H9 (cell line): Measurements from ENCODE around the gene MALRD1. TPM values are rescaled to one million over a fixed set of nuclear protein-coding genes. Genes with fewer than 3 reads are reported as not detected.

Experiments
- DNase-seq: peaks from one replicate; pipeline ENCODE4 v3.0.0-alpha.2; 2017
- H2AFZ ChIP-seq: one replicate; pipeline ENCODE4 v1.6.1; 2013; ENCODE audit warnings: mild to moderate bottlenecking, low read length, control low read depth, moderate library complexity
- H2AK5ac ChIP-seq: 2 replicates; pipeline ENCODE4 v1.6.1; 2013; ENCODE audit warnings: low read length, control low read depth, mixed read lengths; ENCODE audit not compliant: insufficient read length
- H2BK120ac ChIP-seq: one replicate; pipeline ENCODE4 v1.6.1; 2013; ENCODE audit warnings: low read depth, mild to moderate bottlenecking, low read length, control low read depth, inconsistent platforms; ENCODE audit not compliant: poor library complexity, severe bottlenecking
- H2BK12ac ChIP-seq: 2 replicates; pipeline ENCODE4 v1.6.1; 2013; ENCODE audit warnings: low read length, control low read depth, mixed read lengths, low read depth; ENCODE audit not compliant: insufficient read length
- H2BK15ac ChIP-seq: 2 replicates; pipeline ENCODE4 v1.6.1; 2013; ENCODE audit warnings: low read depth, low read length, control low read depth
- H2BK20ac ChIP-seq: one replicate; pipeline ENCODE4 v1.6.1; 2013; ENCODE audit warnings: low read depth, mild to moderate bottlenecking, low read length, control low read depth, inconsistent platforms; ENCODE audit not compliant: poor library complexity, severe bottlenecking
- H2BK5ac ChIP-seq: 2 replicates; pipeline ENCODE4 v1.6.1; 2013; ENCODE audit warnings: low read length, control low read depth, mixed read lengths; ENCODE audit not compliant: insufficient read length
- H3K14ac ChIP-seq: 2 replicates; pipeline ENCODE4 v1.6.1; 2013; ENCODE audit warnings: low read length, control low read depth; ENCODE audit not compliant: insufficient read depth
- H3K18ac ChIP-seq: 2 replicates; pipeline ENCODE4 v1.6.1; 2013; ENCODE audit warnings: low read depth, mild to moderate bottlenecking, mixed read lengths, low read length, control low read depth; ENCODE audit not compliant: insufficient read length
- H3K23ac ChIP-seq: 2 replicates; pipeline ENCODE4 v1.6.1; 2013; ENCODE audit warnings: low read length, control low read depth, mixed read lengths, low read depth; ENCODE audit not compliant: insufficient read length
- H3K23me2 ChIP-seq: 2 replicates; pipeline ENCODE4 v1.6.1; 2013; ENCODE audit warnings: low read depth, mild to moderate bottlenecking, mixed read lengths, low read length, control low read depth; ENCODE audit not compliant: insufficient read length, poor library complexity, severe bottlenecking
- H3K27ac ChIP-seq: 2 replicates; pipeline ENCODE4 v1.5.1; 2013; ENCODE audit warnings: low read length, control low read depth, mixed read lengths, low read depth; ENCODE audit not compliant: insufficient read length
- H3K27me3 ChIP-seq: 2 replicates; pipeline ENCODE4 v1.6.1; 2013; ENCODE audit warnings: low read length, control low read depth, inconsistent platforms; ENCODE audit not compliant: insufficient read depth
- H3K4ac ChIP-seq: 2 replicates; pipeline ENCODE4 v1.6.1; 2013; ENCODE audit warnings: low read depth, mild to moderate bottlenecking, control low read depth, inconsistent platforms, low read length, moderate library complexity
- H3K4me1 ChIP-seq: 2 replicates; pipeline ENCODE4 v1.6.1; 2013; ENCODE audit warnings: low read length, control low read depth, inconsistent platforms; ENCODE audit not compliant: insufficient read depth
- H3K4me2 ChIP-seq: 2 replicates; pipeline ENCODE4 v1.6.1; 2013; ENCODE audit warnings: low read length, control low read depth, mixed read lengths; ENCODE audit not compliant: insufficient read length, insufficient read depth
- H3K56ac ChIP-seq: 2 replicates; pipeline ENCODE4 v1.6.1; 2013; ENCODE audit warnings: low read depth, mild to moderate bottlenecking, mixed read lengths, low read length, control low read depth; ENCODE audit not compliant: insufficient read length
- H3K79me1 ChIP-seq: 2 replicates; pipeline ENCODE4 v1.6.1; 2013; ENCODE audit warnings: low read depth, mild to moderate bottlenecking, moderate library complexity, low read length, control low read depth, inconsistent platforms; ENCODE audit not compliant: insufficient read depth, poor library complexity, severe bottlenecking
- H3K79me2 ChIP-seq: 2 replicates; pipeline ENCODE4 v1.6.1; 2013; ENCODE audit warnings: low read length, control low read depth, inconsistent platforms; ENCODE audit not compliant: insufficient read depth
- H3K9ac ChIP-seq: 2 replicates; pipeline ENCODE4 v1.6.1; 2013; ENCODE audit warnings: low read length, control low read depth, mixed read lengths; ENCODE audit not compliant: insufficient read length; ENCODE audit errors: extremely low read depth
- H3K9me3 ChIP-seq: one replicate; pipeline ENCODE4 v1.6.1; 2013; ENCODE audit warnings: low read depth, low read length, inconsistent platforms; ENCODE audit not compliant: control insufficient read depth
- H3T11ph ChIP-seq: one replicate; pipeline ENCODE4 v1.6.1; 2013; ENCODE audit warnings: mild to moderate bottlenecking, low read length, control low read depth, inconsistent platforms
- H4K20me1 ChIP-seq: one replicate; pipeline ENCODE4 v1.6.1; 2013; ENCODE audit not compliant: control insufficient read depth, insufficient read length, insufficient read depth
- H4K5ac ChIP-seq: 2 replicates; pipeline ENCODE4 v1.6.1; 2013; ENCODE audit warnings: low read depth, mild to moderate bottlenecking, mixed read lengths, low read length, control low read depth; ENCODE audit not compliant: insufficient read length
- H4K8ac ChIP-seq: replicated peaks from 2 replicates; pipeline ENCODE4 v1.6.1; 2013; ENCODE audit warnings: low read length, control low read depth, mixed read lengths, low read depth; ENCODE audit not compliant: insufficient read length
- H4K91ac ChIP-seq: 2 replicates; pipeline ENCODE4 v1.6.1; 2013; ENCODE audit warnings: low read depth, mild to moderate bottlenecking, moderate library complexity, mixed read lengths, low read length, control low read depth; ENCODE audit not compliant: insufficient read length
- H3K27ac Mint-ChIP-seq, 3 experiments: 2 replicates in 2 of 3; 3 replicates in 1 of 3; pipeline ENCODE4 v1.8.0; 2020 to 2021; ENCODE audit warnings: mixed read lengths in 3 of 3, mild to moderate bottlenecking in 1 of 3, moderate library complexity in 1 of 3
- H3K27me3 Mint-ChIP-seq: 2 replicates; pipeline ENCODE4 v1.8.0; 2021; ENCODE audit warnings: low read depth, mild to moderate bottlenecking, moderate library complexity, mixed read lengths
- H3K36me3 Mint-ChIP-seq, 3 experiments: 2 replicates in 2 of 3; 3 replicates in 1 of 3; pipeline ENCODE4 v1.8.0; 2020 to 2021; ENCODE audit warnings: low read depth in 3 of 3, mixed read lengths in 3 of 3; ENCODE audit not compliant: insufficient read depth in 1 of 3
- H3K4me1 Mint-ChIP-seq, 2 experiments: 2 replicates each; pipeline ENCODE4 v1.8.0; 2020; ENCODE audit warnings: mixed read lengths in 2 of 2
- H3K4me3 Mint-ChIP-seq, 2 experiments: 2 replicates in 1 of 2; 3 replicates in 1 of 2; pipeline ENCODE4 v1.8.0; 2020 to 2021; ENCODE audit warnings: mild to moderate bottlenecking in 2 of 2, mixed read lengths in 2 of 2, moderate library complexity in 1 of 2
- H3K9me3 Mint-ChIP-seq, 2 experiments: 2 replicates in 1 of 2; 3 replicates in 1 of 2; pipeline ENCODE4 v1.8.0; 2020; ENCODE audit warnings: mild to moderate bottlenecking in 2 of 2, mixed read lengths in 2 of 2, moderate library complexity in 1 of 2
- WGBS: extraction: QIAGEN DNeasy Blood & Tissue Kit; methylation state at CpG from one replicate; pipeline ENCODE4 v1.1.7; 2013; ENCODE audit warnings: missing lambda C conversion rate, low lambda C conversion rate, mixed read lengths; ENCODE audit not compliant: insufficient read length; ENCODE audit errors: extremely low coverage; 5-methylcytosine and 5-hydroxymethylcytosine counted together
- total RNA-seq: library from RNA; stranded (reverse); gene quantifications from 2 replicates; pipeline ENCODE4 v1.2.1, GENCODE V29; 2021
- TF ChIP-seq, protein P1 (sequence below): fragments of 200-600 bp; sonication (generic); conservative IDR thresholded peaks from 3 replicates; pipeline ENCODE4 v1.8.0; 2021; ENCODE audit warnings: antibody characterized with exemption, mild to moderate bottlenecking

Gene MALRD1
- total RNA-seq, 1 experiment from 2014 or later, result 0.20 TPM

- Mint-ChIP-seq H3K4me1 (no peaks in the 10 kb centered on the region), H3K9me3 (no peaks in the 10 kb centered on the region), H3K36me3 (no peaks in the 10 kb centered on the region), H3K27ac (no peak overlapping the region), H3K4me3 (no peak overlapping the region), H3K27me3 (no peaks in the 10 kb centered on the region)
- Histone ChIP-seq H2AK5ac (no peak overlapping the region), H4K8ac (no peak overlapping the region), H2BK120ac (no peak overlapping the region), H3K14ac (no peak overlapping the region), H2BK15ac (no peak overlapping the region), H4K5ac (no peak overlapping the region), H3K4ac (no peak overlapping the region), H3K27me3 (no peaks in the 10 kb centered on the region), H3K27ac (no peak overlapping the region), H3K79me1 (no peaks in the 10 kb centered on the region), H3K9me3 (no peaks in the 10 kb centered on the region), H3K23me2 (no peaks in the 10 kb centered on the region), H4K91ac (no peak overlapping the region), H3K4me2 (no peak overlapping the region), H4K20me1 (no peaks in the 10 kb centered on the region), H3K23ac (no peak overlapping the region), H2BK5ac (no peak overlapping the region), H2BK20ac (no peak overlapping the region), H3K56ac (no peak overlapping the region), H2BK12ac (no peak overlapping the region), H3K9ac (no peak overlapping the region), H2AFZ (no peak overlapping the region), H3T11ph (no peak overlapping the region), H3K4me1 (no peaks in the 10 kb centered on the region), H3K79me2 (no peaks in the 10 kb centered on the region), H3K18ac (no peak overlapping the region)
- WGBS, result no CpG with 5 or more reads among the region's 1 CpG
- DNase-seq, result no peak
- TF ChIP-seq, protein P1, sequence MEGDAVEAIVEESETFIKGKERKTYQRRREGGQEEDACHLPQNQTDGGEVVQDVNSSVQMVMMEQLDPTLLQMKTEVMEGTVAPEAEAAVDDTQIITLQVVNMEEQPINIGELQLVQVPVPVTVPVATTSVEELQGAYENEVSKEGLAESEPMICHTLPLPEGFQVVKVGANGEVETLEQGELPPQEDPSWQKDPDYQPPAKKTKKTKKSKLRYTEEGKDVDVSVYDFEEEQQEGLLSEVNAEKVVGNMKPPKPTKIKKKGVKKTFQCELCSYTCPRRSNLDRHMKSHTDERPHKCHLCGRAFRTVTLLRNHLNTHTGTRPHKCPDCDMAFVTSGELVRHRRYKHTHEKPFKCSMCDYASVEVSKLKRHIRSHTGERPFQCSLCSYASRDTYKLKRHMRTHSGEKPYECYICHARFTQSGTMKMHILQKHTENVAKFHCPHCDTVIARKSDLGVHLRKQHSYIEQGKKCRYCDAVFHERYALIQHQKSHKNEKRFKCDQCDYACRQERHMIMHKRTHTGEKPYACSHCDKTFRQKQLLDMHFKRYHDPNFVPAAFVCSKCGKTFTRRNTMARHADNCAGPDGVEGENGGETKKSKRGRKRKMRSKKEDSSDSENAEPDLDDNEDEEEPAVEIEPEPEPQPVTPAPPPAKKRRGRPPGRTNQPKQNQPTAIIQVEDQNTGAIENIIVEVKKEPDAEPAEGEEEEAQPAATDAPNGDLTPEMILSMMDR, result no peak
Measured at GRCh38 chr10:19317952-19318351, 269.4 kb downstream of the MALRD1 start.
